ENCODE measurements around the gene MBTPS2.

DNA sequence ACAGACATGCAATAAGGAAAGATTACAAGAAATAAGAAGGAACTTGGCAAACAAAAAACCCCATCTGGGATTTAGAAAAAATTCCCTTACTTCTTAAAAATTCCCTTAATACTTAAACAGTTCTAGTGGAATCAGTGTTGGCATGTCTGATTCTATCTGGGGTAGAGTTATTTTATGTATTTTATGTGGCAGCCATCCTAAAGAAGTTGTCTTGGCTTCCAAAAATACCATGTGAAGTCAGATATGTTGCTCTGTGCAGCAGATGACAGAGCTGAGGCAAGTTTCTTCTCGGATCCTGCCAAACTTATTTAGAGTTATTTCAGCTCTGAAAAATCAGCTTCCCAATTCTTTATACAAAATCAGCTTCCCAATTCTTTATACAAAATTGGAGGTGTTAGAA, 31.1 kb downstream of the MBTPS2 start:
- TF ChIP-seq CTCF (conservative IDR thresholded peaks at IDR 0.05; ENCODE audit: low read depth, low read length) = no peak
- no peak for TF ChIP-seq EZH2 (IDR thresholded peaks at IDR 0.05; ENCODE audit: borderline replicate concordance, low read depth, low read length, poor library complexity, severe bottlenecking)
